Uterus (tissue), 2 donors: ENCODE measurements around the gene MYH7.
A peak's percentile ranks its signal among the peaks of the same experiment; 100 is the strongest.

Source experiments
- POLR2A ChIP-seq, 2 donors: fragments of 450-650 bp; IDR thresholded peaks; one replicate each; pipeline ENCODE4 v1.6.1; 2016; ENCODE audit warnings: antibody characterized with exemption in 2 of 2, mild to moderate bottlenecking in 1 of 2, moderate library complexity in 1 of 2
- TF ChIP-seq, protein P1 (sequence below), 4 experiments: fragments of 200-600 bp in 2 of 4; fragments of 450-650 bp in 2 of 4; sonication (generic) in 2 of 4; IDR thresholded peaks; one replicate each; pipeline ENCODE4 v1.5.1; 2016 to 2019; ENCODE audit warnings: antibody characterized with exemption in 4 of 4, mild to moderate bottlenecking in 2 of 4, moderate library complexity in 1 of 4

GRCh38 chr14:23469127-23469905 is 33.9 kb upstream of the MYH7 start, which contains the start of gene NGDN:
- TF ChIP-seq, protein P1, sequence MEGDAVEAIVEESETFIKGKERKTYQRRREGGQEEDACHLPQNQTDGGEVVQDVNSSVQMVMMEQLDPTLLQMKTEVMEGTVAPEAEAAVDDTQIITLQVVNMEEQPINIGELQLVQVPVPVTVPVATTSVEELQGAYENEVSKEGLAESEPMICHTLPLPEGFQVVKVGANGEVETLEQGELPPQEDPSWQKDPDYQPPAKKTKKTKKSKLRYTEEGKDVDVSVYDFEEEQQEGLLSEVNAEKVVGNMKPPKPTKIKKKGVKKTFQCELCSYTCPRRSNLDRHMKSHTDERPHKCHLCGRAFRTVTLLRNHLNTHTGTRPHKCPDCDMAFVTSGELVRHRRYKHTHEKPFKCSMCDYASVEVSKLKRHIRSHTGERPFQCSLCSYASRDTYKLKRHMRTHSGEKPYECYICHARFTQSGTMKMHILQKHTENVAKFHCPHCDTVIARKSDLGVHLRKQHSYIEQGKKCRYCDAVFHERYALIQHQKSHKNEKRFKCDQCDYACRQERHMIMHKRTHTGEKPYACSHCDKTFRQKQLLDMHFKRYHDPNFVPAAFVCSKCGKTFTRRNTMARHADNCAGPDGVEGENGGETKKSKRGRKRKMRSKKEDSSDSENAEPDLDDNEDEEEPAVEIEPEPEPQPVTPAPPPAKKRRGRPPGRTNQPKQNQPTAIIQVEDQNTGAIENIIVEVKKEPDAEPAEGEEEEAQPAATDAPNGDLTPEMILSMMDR (IDR thresholded peaks at IDR 0.05), result peak; percentile 70 to 91 (median 82)
- peak in 1 of 2 donors; percentile 58 for TF ChIP-seq POLR2A (IDR thresholded peaks at IDR 0.05)
